Trophoblast cell (in vitro differentiated cells and primary cell): Measurements from ENCODE around the gene TPBGL.

ENCODE experiments used
- DNase-seq, 2 donors: peaks; one replicate each; pipeline ENCODE4 v3.0.0-alpha.2; 2016
- H2AFZ ChIP-seq: 2 replicates; pipeline ENCODE4 v1.6.1; 2013; ENCODE audit warnings: low read length, moderate library complexity, mild to moderate bottlenecking; ENCODE audit not compliant: insufficient read depth, poor library complexity
- H2AK5ac ChIP-seq: 2 replicates; pipeline ENCODE4 v1.6.1; 2013; ENCODE audit warnings: mild to moderate bottlenecking, low read length
- H2BK120ac ChIP-seq: 2 replicates; pipeline ENCODE4 v1.6.1; 2013; ENCODE audit warnings: low read length, mild to moderate bottlenecking, moderate library complexity; ENCODE audit not compliant: insufficient read depth, poor library complexity
- H2BK12ac ChIP-seq: 2 replicates; pipeline ENCODE4 v1.6.1; 2013; ENCODE audit warnings: mild to moderate bottlenecking, low read length, moderate library complexity
- H2BK5ac ChIP-seq: 2 replicates; pipeline ENCODE4 v1.6.1; 2013; ENCODE audit warnings: low read length, low read depth, moderate library complexity, mild to moderate bottlenecking; ENCODE audit not compliant: poor library complexity
- H3K14ac ChIP-seq: 2 replicates; pipeline ENCODE4 v1.6.1; 2013; ENCODE audit warnings: mild to moderate bottlenecking, low read length
- H3K18ac ChIP-seq: 2 replicates; pipeline ENCODE4 v1.6.1; 2013; ENCODE audit warnings: mild to moderate bottlenecking, low read length
- H3K23ac ChIP-seq: 2 replicates; pipeline ENCODE4 v1.6.1; 2013; ENCODE audit warnings: low read length
- H3K27ac ChIP-seq: 2 replicates; pipeline ENCODE4 v1.5.1; 2013; ENCODE audit warnings: low read depth, mild to moderate bottlenecking, inconsistent platforms, low read length, moderate library complexity
- H3K27me3 ChIP-seq: 2 replicates; pipeline ENCODE4 v1.6.1; 2013; ENCODE audit warnings: inconsistent platforms, mild to moderate bottlenecking, low read length, moderate library complexity; ENCODE audit not compliant: insufficient read depth
- H3K36me3 ChIP-seq, 2 experiments: 1 replicate in 1 of 2; 2 replicates in 1 of 2; pipeline ENCODE4 v1.6.1; 2013; ENCODE audit warnings: low read length in 2 of 2, mild to moderate bottlenecking in 2 of 2, moderate library complexity in 1 of 2; ENCODE audit not compliant: insufficient read depth in 2 of 2, control insufficient read depth in 1 of 2
- H3K4ac ChIP-seq: 2 replicates; pipeline ENCODE4 v1.6.1; 2013; ENCODE audit warnings: low read depth, mild to moderate bottlenecking, low read length, moderate library complexity
- H3K4me1 ChIP-seq, 2 experiments: 1 replicate in 1 of 2; 2 replicates in 1 of 2; pipeline ENCODE4 v1.6.1; 2013; ENCODE audit warnings: low read length in 2 of 2, mild to moderate bottlenecking in 2 of 2, moderate library complexity in 1 of 2; ENCODE audit not compliant: insufficient read depth in 2 of 2, control insufficient read depth in 1 of 2
- H3K4me2 ChIP-seq: 2 replicates; pipeline ENCODE4 v1.6.1; 2013; ENCODE audit warnings: inconsistent platforms, mild to moderate bottlenecking, low read length, moderate library complexity
- H3K4me3 ChIP-seq: 2 replicates; pipeline ENCODE4 v1.5.1; 2013; ENCODE audit warnings: mild to moderate bottlenecking, low read depth, low read length, inconsistent platforms
- H3K79me1 ChIP-seq: one replicate; pipeline ENCODE4 v1.6.1; 2013; ENCODE audit warnings: low read length
- H3K79me2 ChIP-seq: 2 replicates; pipeline ENCODE4 v1.6.1; 2013; ENCODE audit warnings: low read length, mild to moderate bottlenecking; ENCODE audit not compliant: control insufficient read depth, insufficient read depth, poor library complexity
- H3K9ac ChIP-seq: 2 replicates; pipeline ENCODE4 v1.6.1; 2013; ENCODE audit warnings: mild to moderate bottlenecking, low read length
- H3K9me3 ChIP-seq: 2 replicates; pipeline ENCODE4 v1.6.1; 2013; ENCODE audit warnings: low read depth, mild to moderate bottlenecking, control low read depth, inconsistent platforms, low read length; ENCODE audit not compliant: insufficient read depth
- H4K12ac ChIP-seq: 2 replicates; pipeline ENCODE4 v1.6.1; 2013; ENCODE audit warnings: low read depth, mild to moderate bottlenecking, low read length, moderate library complexity
- H4K8ac ChIP-seq: 2 replicates; pipeline ENCODE4 v1.6.1; 2013; ENCODE audit warnings: low read depth, mild to moderate bottlenecking, low read length, moderate library complexity
- H4K91ac ChIP-seq: one replicate; pipeline ENCODE4 v1.6.1; 2013; ENCODE audit warnings: low read depth, mild to moderate bottlenecking, low read length, moderate library complexity
- WGBS: extraction: QIAGEN DNeasy Blood & Tissue Kit; methylation state at CpG from one replicate; pipeline ENCODE4 v1.1.7; 2013; ENCODE audit warnings: missing lambda C conversion rate; ENCODE audit not compliant: insufficient read length, insufficient coverage; ENCODE audit errors: extremely low coverage; 5-methylcytosine and 5-hydroxymethylcytosine counted together

Gene TPBGL

DNA sequence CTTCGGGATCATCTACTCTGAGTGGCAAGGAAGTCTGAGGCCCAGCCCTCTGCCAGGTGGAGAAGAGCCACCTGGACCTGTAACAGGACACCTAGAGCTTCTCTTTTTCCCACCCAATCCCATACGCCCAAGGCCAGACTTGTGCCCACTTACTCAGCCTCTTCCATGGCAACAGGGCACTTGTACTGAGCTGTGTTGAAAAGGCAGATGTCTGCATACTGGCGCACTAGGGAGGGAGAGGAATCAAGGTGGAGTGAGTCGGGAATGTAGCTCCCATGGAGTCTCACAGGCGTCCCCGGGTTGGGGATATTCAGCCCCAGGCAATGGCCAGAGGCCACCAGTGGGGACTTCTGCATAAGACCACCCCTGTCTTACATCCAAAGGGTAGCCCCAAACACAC lies 36.1 kb downstream of the TPBGL start:
- Histone ChIP-seq H3K79me2 (no peaks in the 10 kb centered on the region), H4K91ac (no peak overlapping the region), H2BK120ac (no peak overlapping the region), H3K79me1 (no peaks in the 10 kb centered on the region), H3K27me3 (no peaks in the 10 kb centered on the region), H2AK5ac (no peak overlapping the region), H2AFZ (no peak overlapping the region), H3K4me3 (no peak overlapping the region), H3K9me3 (no peaks in the 10 kb centered on the region), H3K4me2 (no peak overlapping the region), H3K4me1 (peaks cover 0 to 3% of the 10 kb centered on the region in 2 experiments), H3K4ac (no peak overlapping the region), H4K12ac (no peak overlapping the region), H3K18ac (no peak overlapping the region), H4K8ac (no peak overlapping the region), H3K9ac (no peak overlapping the region), H3K27ac (no peak overlapping the region), H3K14ac (no peak overlapping the region), H2BK5ac (no peak overlapping the region), H3K23ac (no peak overlapping the region), H3K36me3 (peaks cover 56 to 62% of the 10 kb centered on the region in 2 experiments), H2BK12ac (no peak overlapping the region)
- WGBS, result no CpG with 5 or more reads among the region's 6 CpGs
- no peak for DNase-seq

GRCh38 chr11:75277211-75277805 lies 36.7 kb downstream of the TPBGL start:
- no peak overlapping the region for H2AK5ac ChIP-seq
- no peak overlapping the region for H3K18ac ChIP-seq
- H3K79me1 ChIP-seq, result no peaks in the 10 kb centered on the region
- H2BK120ac ChIP-seq, result no peak overlapping the region
- H2BK12ac ChIP-seq, result no peak overlapping the region
- no peak overlapping the region for H3K4ac ChIP-seq
- no peak overlapping the region for H3K14ac ChIP-seq
- no peak overlapping the region for H4K12ac ChIP-seq
- no peak overlapping the region for H2AFZ ChIP-seq
- no peak overlapping the region for H3K23ac ChIP-seq
- DNase-seq, result no peak
- H4K8ac ChIP-seq, result no peak overlapping the region
- H3K4me2 ChIP-seq, result no peak overlapping the region
- no peak overlapping the region for H3K27ac ChIP-seq
- no CpG with 5 or more reads among the region's 11 CpGs for WGBS
- no peaks in the 10 kb centered on the region for H3K9me3 ChIP-seq
- no peak overlapping the region for H2BK5ac ChIP-seq
- H3K9ac ChIP-seq, result no peak overlapping the region
- peaks cover 60 to 62% of the 10 kb centered on the region in 2 experiments for H3K36me3 ChIP-seq
- no peak overlapping the region for H4K91ac ChIP-seq
- peaks cover 0 to 3% of the 10 kb centered on the region in 2 experiments for H3K4me1 ChIP-seq
- H3K79me2 ChIP-seq, result no peaks in the 10 kb centered on the region
- H3K4me3 ChIP-seq, result no peak overlapping the region
- no peaks in the 10 kb centered on the region for H3K27me3 ChIP-seq

DNA sequence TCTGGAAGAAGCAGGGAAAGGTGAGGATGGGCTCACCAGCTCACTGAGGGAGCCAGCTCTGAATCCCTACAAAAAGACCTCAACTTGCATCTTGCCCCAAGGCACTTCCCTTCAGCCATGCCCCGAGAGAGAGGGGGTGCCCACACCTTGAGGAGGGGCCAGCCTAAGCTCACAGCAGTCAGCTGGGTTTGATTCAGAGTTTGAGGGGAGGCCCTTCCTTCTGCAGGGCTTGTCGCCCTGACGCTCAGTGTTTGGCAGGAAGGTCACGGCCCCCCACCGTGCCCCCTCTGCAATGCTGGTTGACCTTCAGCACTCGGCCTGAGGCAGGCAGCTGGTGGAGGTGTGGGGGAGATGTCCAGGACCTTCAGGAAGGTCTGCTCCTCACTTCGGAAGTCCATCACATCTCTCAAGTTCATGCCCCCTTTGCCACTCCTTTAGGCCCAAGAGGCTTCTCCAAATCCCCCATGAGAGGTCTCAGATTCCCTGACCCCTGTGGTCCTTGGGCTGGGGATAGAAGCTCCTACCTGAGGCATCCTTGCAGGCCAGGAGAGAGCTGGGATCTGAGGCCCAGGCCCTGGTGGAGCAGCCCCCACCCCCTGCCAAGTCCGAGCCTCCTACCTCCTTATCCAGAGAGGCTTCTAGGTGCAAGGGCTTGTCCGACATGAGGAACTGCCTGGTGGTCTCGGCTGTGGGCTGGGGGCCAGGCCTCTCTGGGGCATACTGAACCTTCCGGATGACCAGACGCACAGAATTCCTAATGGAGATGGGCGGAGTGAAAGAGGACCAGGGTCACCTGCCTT lies 37.6 kb downstream of the TPBGL start:
- no CpG with 5 or more reads among the region's 13 CpGs for WGBS
- no peak for DNase-seq
- H3K9me3 ChIP-seq, result no peaks in the 10 kb centered on the region
- no peak overlapping the region for H2BK5ac ChIP-seq
- H3K27ac ChIP-seq, result no peak overlapping the region
- H3K27me3 ChIP-seq, result no peaks in the 10 kb centered on the region
- no peak overlapping the region for H2BK12ac ChIP-seq
- no peak overlapping the region for H3K9ac ChIP-seq
- no peak overlapping the region for H3K14ac ChIP-seq
- no peak overlapping the region for H2BK120ac ChIP-seq
- H3K79me1 ChIP-seq, result no peaks in the 10 kb centered on the region
- no peak overlapping the region for H2AFZ ChIP-seq
- no peak overlapping the region for H3K4me2 ChIP-seq
- H3K4me3 ChIP-seq, result no peak overlapping the region
- H4K91ac ChIP-seq, result no peak overlapping the region
- peaks cover 59 to 60% of the 10 kb centered on the region in 2 experiments for H3K36me3 ChIP-seq
- no peak overlapping the region for H3K23ac ChIP-seq
- H2AK5ac ChIP-seq, result no peak overlapping the region
- no peak overlapping the region for H4K8ac ChIP-seq
- no peak overlapping the region for H3K18ac ChIP-seq
- H3K79me2 ChIP-seq, result no peaks in the 10 kb centered on the region
- H3K4me1 ChIP-seq, result peaks cover under 1 to 4% of the 10 kb centered on the region in 2 experiments
- no peak overlapping the region for H3K4ac ChIP-seq
- H4K12ac ChIP-seq, result no peak overlapping the region

GRCh38 chr11:75279273-75279672 lies 38.7 kb downstream of the TPBGL start:
- Histone ChIP-seq H2AFZ (no peak overlapping the region), H2BK12ac (no peak overlapping the region), H3K9me3 (no peaks in the 10 kb centered on the region), H3K14ac (no peak overlapping the region), H2AK5ac (no peak overlapping the region), H3K4ac (no peak overlapping the region), H3K36me3 (peaks cover 50 to 53% of the 10 kb centered on the region in 2 experiments), H3K79me2 (no peaks in the 10 kb centered on the region), H2BK5ac (no peak overlapping the region), H3K27me3 (no peaks in the 10 kb centered on the region), H2BK120ac (no peak overlapping the region), H3K4me3 (no peak overlapping the region), H4K91ac (no peak overlapping the region), H3K27ac (no peak overlapping the region), H3K4me1 (peaks cover 8 to 15% of the 10 kb centered on the region in 2 experiments), H4K8ac (no peak overlapping the region), H4K12ac (no peak overlapping the region), H3K4me2 (no peak overlapping the region), H3K23ac (no peak overlapping the region), H3K18ac (no peak overlapping the region), H3K79me1 (no peaks in the 10 kb centered on the region), H3K9ac (no peak overlapping the region)
- peak; percentile 12 to 34 for DNase-seq
- WGBS, result no CpG with 5 or more reads among the region's 5 CpGs
